GM12878 (cell line): ENCODE results near the gene SYNGAP1. TPM values are rescaled to one million over a fixed set of nuclear protein-coding genes. Genes with fewer than 3 reads are reported as not detected.

ENCODE experiments used
- PAX5 ChIP-seq: IDR thresholded peaks from 2 replicates; pipeline ENCODE4 v1.6.1; 2011; ENCODE audit warnings: low read depth, low read length, borderline replicate concordance
- STAT1 ChIP-seq: fragments of 450-650 bp; conservative IDR thresholded peaks from 2 replicates; pipeline ENCODE4 v1.6.1; 2014; ENCODE audit warnings: antibody characterized with exemption, mild to moderate bottlenecking
- polyA plus RNA-seq, 11 experiments: library from polyadenylated mRNA; depleted of rRNA in 4 of 11; unstranded in 6 of 11; stranded (reverse) in 5 of 11; fragments of >200 nt; fragmentation: Nextera tagmentation in 4 of 11; fragmentation: Illumina TruSeq in 1 of 11; extraction: Ambion mirVana in 4 of 11; extraction: Trizol in 1 of 11; gene quantifications; 1 replicate in 1 of 11; 2 replicates in 10 of 11; pipeline versions ENCODE4 v1.2.1 to v1.2.3, GENCODE V29; 2011 to 2016; ENCODE audit warnings: inconsistent platforms in 2 of 11, missing spikeins in 2 of 11, low read depth in 1 of 11
- total RNA-seq, 4 experiments: library from RNA; depleted of rRNA in 3 of 4; stranded (reverse); fragments of >200 nt in 3 of 4; fragmentation: Illumina TruSeq in 1 of 4; extraction: Trizol in 1 of 4; gene quantifications; 2 replicates each; pipeline versions ENCODE4 v1.2.1 to v1.2.3, GENCODE V29; 2013 to 2021
- TF ChIP-seq, protein P1 (sequence below): fragments of 450-650 bp; formaldehyde crosslinking; IDR thresholded peaks from 2 replicates; pipeline ENCODE4 v1.4.0; 2020; ENCODE audit warnings: mild to moderate bottlenecking, moderate library complexity
- TF ChIP-seq, protein P2 (sequence below): fragments of 450-650 bp; IDR thresholded peaks from 2 replicates; pipeline ENCODE4 v1.6.1; 2014; ENCODE audit warnings: mild to moderate bottlenecking
- TF ChIP-seq, protein P3 (sequence below): fragments of 450-650 bp; IDR thresholded peaks from 2 replicates; pipeline ENCODE4 v1.6.1; 2017; ENCODE audit warnings: mild to moderate bottlenecking, moderate library complexity

Gene SYNGAP1
- total and polyA plus RNA-seq, 10 of the 15 experiments (the other 5 are each of a cell fraction or from before 2014, with no cell fraction given): 0.05 to 9.2 (median 1.2) TPM

DNA sequence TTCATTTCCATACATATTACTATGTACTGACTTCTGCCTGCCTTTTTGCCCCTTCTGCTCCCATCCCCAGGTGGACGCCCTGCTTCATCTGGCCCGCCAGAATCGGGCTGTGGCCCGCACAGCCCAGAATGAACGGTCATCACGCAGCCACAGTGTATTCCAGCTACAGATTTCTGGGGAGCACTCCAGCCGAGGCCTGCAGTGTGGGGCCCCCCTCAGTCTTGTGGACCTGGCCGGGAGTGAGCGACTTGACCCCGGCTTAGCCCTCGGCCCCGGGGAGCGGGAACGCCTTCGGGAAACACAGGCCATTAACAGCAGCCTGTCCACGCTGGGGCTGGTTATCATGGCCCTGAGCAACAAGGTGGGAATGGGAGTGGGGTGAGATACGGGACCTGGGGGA is 13.7 kb upstream of the SYNGAP1 start (continued):
- TF ChIP-seq, protein P1, sequence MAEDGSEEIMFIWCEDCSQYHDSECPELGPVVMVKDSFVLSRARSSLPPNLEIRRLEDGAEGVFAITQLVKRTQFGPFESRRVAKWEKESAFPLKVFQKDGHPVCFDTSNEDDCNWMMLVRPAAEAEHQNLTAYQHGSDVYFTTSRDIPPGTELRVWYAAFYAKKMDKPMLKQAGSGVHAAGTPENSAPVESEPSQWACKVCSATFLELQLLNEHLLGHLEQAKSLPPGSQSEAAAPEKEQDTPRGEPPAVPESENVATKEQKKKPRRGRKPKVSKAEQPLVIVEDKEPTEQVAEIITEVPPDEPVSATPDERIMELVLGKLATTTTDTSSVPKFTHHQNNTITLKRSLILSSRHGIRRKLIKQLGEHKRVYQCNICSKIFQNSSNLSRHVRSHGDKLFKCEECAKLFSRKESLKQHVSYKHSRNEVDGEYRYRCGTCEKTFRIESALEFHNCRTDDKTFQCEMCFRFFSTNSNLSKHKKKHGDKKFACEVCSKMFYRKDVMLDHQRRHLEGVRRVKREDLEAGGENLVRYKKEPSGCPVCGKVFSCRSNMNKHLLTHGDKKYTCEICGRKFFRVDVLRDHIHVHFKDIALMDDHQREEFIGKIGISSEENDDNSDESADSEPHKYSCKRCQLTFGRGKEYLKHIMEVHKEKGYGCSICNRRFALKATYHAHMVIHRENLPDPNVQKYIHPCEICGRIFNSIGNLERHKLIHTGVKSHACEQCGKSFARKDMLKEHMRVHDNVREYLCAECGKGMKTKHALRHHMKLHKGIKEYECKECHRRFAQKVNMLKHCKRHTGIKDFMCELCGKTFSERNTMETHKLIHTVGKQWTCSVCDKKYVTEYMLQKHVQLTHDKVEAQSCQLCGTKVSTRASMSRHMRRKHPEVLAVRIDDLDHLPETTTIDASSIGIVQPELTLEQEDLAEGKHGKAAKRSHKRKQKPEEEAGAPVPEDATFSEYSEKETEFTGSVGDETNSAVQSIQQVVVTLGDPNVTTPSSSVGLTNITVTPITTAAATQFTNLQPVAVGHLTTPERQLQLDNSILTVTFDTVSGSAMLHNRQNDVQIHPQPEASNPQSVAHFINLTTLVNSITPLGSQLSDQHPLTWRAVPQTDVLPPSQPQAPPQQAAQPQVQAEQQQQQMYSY: no peak
- no peak for TF ChIP-seq STAT1
- TF ChIP-seq, protein P2, sequence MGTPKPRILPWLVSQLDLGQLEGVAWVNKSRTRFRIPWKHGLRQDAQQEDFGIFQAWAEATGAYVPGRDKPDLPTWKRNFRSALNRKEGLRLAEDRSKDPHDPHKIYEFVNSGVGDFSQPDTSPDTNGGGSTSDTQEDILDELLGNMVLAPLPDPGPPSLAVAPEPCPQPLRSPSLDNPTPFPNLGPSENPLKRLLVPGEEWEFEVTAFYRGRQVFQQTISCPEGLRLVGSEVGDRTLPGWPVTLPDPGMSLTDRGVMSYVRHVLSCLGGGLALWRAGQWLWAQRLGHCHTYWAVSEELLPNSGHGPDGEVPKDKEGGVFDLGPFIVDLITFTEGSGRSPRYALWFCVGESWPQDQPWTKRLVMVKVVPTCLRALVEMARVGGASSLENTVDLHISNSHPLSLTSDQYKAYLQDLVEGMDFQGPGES: no peak
- TF ChIP-seq, protein P3, sequence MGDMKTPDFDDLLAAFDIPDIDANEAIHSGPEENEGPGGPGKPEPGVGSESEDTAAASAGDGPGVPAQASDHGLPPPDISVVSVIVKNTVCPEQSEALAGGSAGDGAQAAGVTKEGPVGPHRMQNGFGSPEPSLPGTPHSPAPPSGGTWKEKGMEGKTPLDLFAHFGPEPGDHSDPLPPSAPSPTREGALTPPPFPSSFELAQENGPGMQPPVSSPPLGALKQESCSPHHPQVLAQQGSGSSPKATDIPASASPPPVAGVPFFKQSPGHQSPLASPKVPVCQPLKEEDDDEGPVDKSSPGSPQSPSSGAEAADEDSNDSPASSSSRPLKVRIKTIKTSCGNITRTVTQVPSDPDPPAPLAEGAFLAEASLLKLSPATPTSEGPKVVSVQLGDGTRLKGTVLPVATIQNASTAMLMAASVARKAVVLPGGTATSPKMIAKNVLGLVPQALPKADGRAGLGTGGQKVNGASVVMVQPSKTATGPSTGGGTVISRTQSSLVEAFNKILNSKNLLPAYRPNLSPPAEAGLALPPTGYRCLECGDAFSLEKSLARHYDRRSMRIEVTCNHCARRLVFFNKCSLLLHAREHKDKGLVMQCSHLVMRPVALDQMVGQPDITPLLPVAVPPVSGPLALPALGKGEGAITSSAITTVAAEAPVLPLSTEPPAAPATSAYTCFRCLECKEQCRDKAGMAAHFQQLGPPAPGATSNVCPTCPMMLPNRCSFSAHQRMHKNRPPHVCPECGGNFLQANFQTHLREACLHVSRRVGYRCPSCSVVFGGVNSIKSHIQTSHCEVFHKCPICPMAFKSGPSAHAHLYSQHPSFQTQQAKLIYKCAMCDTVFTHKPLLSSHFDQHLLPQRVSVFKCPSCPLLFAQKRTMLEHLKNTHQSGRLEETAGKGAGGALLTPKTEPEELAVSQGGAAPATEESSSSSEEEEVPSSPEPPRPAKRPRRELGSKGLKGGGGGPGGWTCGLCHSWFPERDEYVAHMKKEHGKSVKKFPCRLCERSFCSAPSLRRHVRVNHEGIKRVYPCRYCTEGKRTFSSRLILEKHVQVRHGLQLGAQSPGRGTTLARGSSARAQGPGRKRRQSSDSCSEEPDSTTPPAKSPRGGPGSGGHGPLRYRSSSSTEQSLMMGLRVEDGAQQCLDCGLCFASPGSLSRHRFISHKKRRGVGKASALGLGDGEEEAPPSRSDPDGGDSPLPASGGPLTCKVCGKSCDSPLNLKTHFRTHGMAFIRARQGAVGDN: no peak
- no peak for TF ChIP-seq PAX5
